ENCODE data around the gene PTPRE. TPM values are rescaled to one million over a fixed set of nuclear protein-coding genes. Genes with fewer than 3 reads are reported as not detected.

PTPRE gene
- total RNA-seq, 1 experiment from 2014 or later = 0.50 TPM

- TF ChIP-seq CTCF (IDR thresholded peaks at IDR 0.05; ENCODE audit: insufficient read depth in 1 of 2, low read depth in 1 of 2, low read length in 1 of 2, severe bottlenecking in 1 of 2, unreplicated experiment in 1 of 2) = no peak
- intact Hi-C loops (cut with micrococcal nuclease; ENCODE audit: unreplicated experiment) = no loop called here
- CTCF ChIA-PET = no interaction called here
- no peaks in the 10 kb centered on the region for H3K9me3 Mint-ChIP-seq (ENCODE audit: unreplicated experiment)
- POLR2A ChIA-PET = no interaction called here
- H3K36me3 Mint-ChIP-seq (ENCODE audit: insufficient read depth, unreplicated experiment) = no peaks in the 10 kb centered on the region
- H3K4me3 Mint-ChIP-seq (ENCODE audit: unreplicated experiment) = no peak overlapping the region
- Histone ChIP-seq H3K27me3 (replicated peaks; ENCODE audit: control insufficient read depth, insufficient read depth, low read length) (no peaks in the 10 kb centered on the region), H3K9me3 (no peaks in the 10 kb centered on the region), H3K4me1 (no peaks in the 10 kb centered on the region), H3K4me3 (ENCODE audit: low read depth, low read length) (no peak overlapping the region), H3K36me3 (ENCODE audit: control insufficient read depth, insufficient read depth, low read length) (no peaks in the 10 kb centered on the region)
- H3K27me3 Mint-ChIP-seq (ENCODE audit: insufficient read depth, unreplicated experiment) = peaks cover 3% of the 10 kb centered on the region
- H3K27ac Mint-ChIP-seq (ENCODE audit: unreplicated experiment) = no peak overlapping the region
- H3K4me1 Mint-ChIP-seq (ENCODE audit: low read depth, unreplicated experiment) = no peaks in the 10 kb centered on the region
- peak in 1 of 2 experiments; percentile 9 for DNase-seq
- no TSS peak for BruUV-seq (replicated peaks)
Measured at GRCh38 chr10:128052696-128053095, 145.8 kb downstream of the PTPRE start.

- Histone ChIP-seq H3K4me3 (ENCODE audit: low read depth, low read length) (no peak overlapping the region), H3K4me1 (no peaks in the 10 kb centered on the region), H3K9me3 (no peaks in the 10 kb centered on the region), H3K27me3 (replicated peaks; ENCODE audit: control insufficient read depth, insufficient read depth, low read length) (no peaks in the 10 kb centered on the region), H3K36me3 (ENCODE audit: control insufficient read depth, insufficient read depth, low read length) (no peaks in the 10 kb centered on the region)
- ChIA-PET POLR2A (no interaction called here), CTCF (no interaction called here)
- peak in 1 of 2 experiments; percentile 8 for DNase-seq
- intact Hi-C loops (cut with micrococcal nuclease; ENCODE audit: unreplicated experiment) = no loop called here
- Mint-ChIP-seq H3K9me3 (ENCODE audit: unreplicated experiment) (no peaks in the 10 kb centered on the region), H3K4me3 (ENCODE audit: unreplicated experiment) (no peak overlapping the region), H3K36me3 (ENCODE audit: insufficient read depth, unreplicated experiment) (no peaks in the 10 kb centered on the region), H3K27me3 (ENCODE audit: insufficient read depth, unreplicated experiment) (peaks cover 3% of the 10 kb centered on the region), H3K27ac (ENCODE audit: unreplicated experiment) (no peak overlapping the region), H3K4me1 (ENCODE audit: low read depth, unreplicated experiment) (no peaks in the 10 kb centered on the region)
- no peak for TF ChIP-seq CTCF (IDR thresholded peaks at IDR 0.05; ENCODE audit: insufficient read depth in 1 of 2, low read depth in 1 of 2, low read length in 1 of 2, severe bottlenecking in 1 of 2, unreplicated experiment in 1 of 2)
- no TSS peak for BruUV-seq (replicated peaks)
Measured at GRCh38 chr10:128053356-128053755, 146.5 kb downstream of the PTPRE start.

- Histone ChIP-seq H3K4me3 (ENCODE audit: low read depth, low read length) (no peak overlapping the region), H3K9me3 (no peaks in the 10 kb centered on the region), H3K4me1 (no peaks in the 10 kb centered on the region), H3K36me3 (ENCODE audit: control insufficient read depth, insufficient read depth, low read length) (no peaks in the 10 kb centered on the region), H3K27me3 (replicated peaks; ENCODE audit: control insufficient read depth, insufficient read depth, low read length) (no peaks in the 10 kb centered on the region)
- no peak for TF ChIP-seq CTCF (IDR thresholded peaks at IDR 0.05; ENCODE audit: insufficient read depth in 1 of 2, low read depth in 1 of 2, low read length in 1 of 2, severe bottlenecking in 1 of 2, unreplicated experiment in 1 of 2)
- CTCF ChIA-PET = no interaction called here
- intact Hi-C loops (cut with micrococcal nuclease; ENCODE audit: unreplicated experiment) = no loop called here
- no TSS peak for BruUV-seq (replicated peaks)
- Mint-ChIP-seq H3K4me1 (ENCODE audit: low read depth, unreplicated experiment) (no peaks in the 10 kb centered on the region), H3K27ac (ENCODE audit: unreplicated experiment) (no peak overlapping the region), H3K4me3 (ENCODE audit: unreplicated experiment) (no peak overlapping the region), H3K9me3 (ENCODE audit: unreplicated experiment) (no peaks in the 10 kb centered on the region), H3K36me3 (ENCODE audit: insufficient read depth, unreplicated experiment) (no peaks in the 10 kb centered on the region), H3K27me3 (ENCODE audit: insufficient read depth, unreplicated experiment) (peaks cover 3% of the 10 kb centered on the region)
- POLR2A ChIA-PET = no interaction called here
- DNase-seq = no peak
Measured at GRCh38 chr10:128054163-128054970, 147.5 kb downstream of the PTPRE start.
